ENCODE results near the gene MYRFL. TPM values are rescaled to one million over a fixed set of nuclear protein-coding genes. Genes with fewer than 3 reads are reported as not detected.
A peak's percentile ranks its signal among the peaks of the same experiment; 100 is the strongest.

Gene MYRFL
- total RNA-seq, 1 donor from 2014 or later: 0.14 TPM

- no peaks in the 10 kb centered on the region for H3K27me3 ChIP-seq (ENCODE audit: low read depth)
- no peak for TF ChIP-seq CTCF (IDR thresholded peaks at IDR 0.05; ENCODE audit: borderline replicate concordance)
- H3K36me3 ChIP-seq: no peaks in the 10 kb centered on the region
- intact Hi-C loops (cut with micrococcal nuclease): loop anchor here (10.0 kb wide), 1 partner anchor 450 kb away; no protein-coding TSS in a partner anchor
- DNase-seq: no peak
- no peaks in the 10 kb centered on the region for H3K9me3 ChIP-seq (replicated peaks)
- H3K4me3 ChIP-seq: no peak overlapping the region
- H3K4me1 ChIP-seq: peaks cover 16% of the 10 kb centered on the region
- peak overlapping the region; percentile 21 for H3K27ac ChIP-seq (replicated peaks)
These were observed 79.8 kb downstream of the MYRFL start for GRCh38 chr12:69904777-69905176.

DNA sequence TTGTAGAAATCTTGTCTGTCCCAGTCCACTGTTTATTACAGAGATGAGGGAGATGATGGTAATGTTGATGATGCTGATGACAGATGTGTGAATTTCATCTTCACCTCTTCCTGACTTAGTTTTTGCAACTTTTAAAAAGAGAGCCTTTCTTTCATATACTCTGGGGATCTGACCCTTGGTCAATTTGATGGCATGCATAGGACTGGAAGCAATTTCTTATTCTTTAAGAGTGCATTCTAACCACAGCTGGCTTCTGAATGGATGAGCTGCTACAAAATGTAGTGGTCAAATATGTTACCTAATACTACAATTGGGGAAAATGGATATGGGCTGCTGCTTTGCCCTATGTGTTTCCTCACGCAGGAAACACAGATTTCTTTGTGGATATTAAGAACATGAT is 80.8 kb downstream of the MYRFL start:
- Histone ChIP-seq H3K9me3 (replicated peaks) (no peaks in the 10 kb centered on the region), H3K4me3 (no peak overlapping the region), H3K36me3 (no peaks in the 10 kb centered on the region), H3K4me1 (peaks cover 12% of the 10 kb centered on the region), H3K27ac (replicated peaks) (no peak overlapping the region), H3K27me3 (ENCODE audit: low read depth) (no peaks in the 10 kb centered on the region)
- TF ChIP-seq CTCF (IDR thresholded peaks at IDR 0.05; ENCODE audit: borderline replicate concordance): no peak
- intact Hi-C loops (cut with micrococcal nuclease): loop anchor here (10.0 kb wide), 1 partner anchor 449 kb away; no protein-coding TSS in a partner anchor
- DNase-seq: no peak

GRCh38 chr12:69906411-69907216 is 81.6 kb downstream of the MYRFL start:
- Histone ChIP-seq H3K27me3 (ENCODE audit: low read depth) (no peaks in the 10 kb centered on the region), H3K27ac (replicated peaks) (no peak overlapping the region), H3K9me3 (replicated peaks) (no peaks in the 10 kb centered on the region), H3K36me3 (no peaks in the 10 kb centered on the region), H3K4me1 (peaks cover 7% of the 10 kb centered on the region), H3K4me3 (no peak overlapping the region)
- DNase-seq: no peak
- intact Hi-C loops (cut with micrococcal nuclease): loop anchor here (10.0 kb wide), 1 partner anchor 448 kb away; no protein-coding TSS in a partner anchor
- TF ChIP-seq CTCF (IDR thresholded peaks at IDR 0.05; ENCODE audit: borderline replicate concordance): no peak

DNA sequence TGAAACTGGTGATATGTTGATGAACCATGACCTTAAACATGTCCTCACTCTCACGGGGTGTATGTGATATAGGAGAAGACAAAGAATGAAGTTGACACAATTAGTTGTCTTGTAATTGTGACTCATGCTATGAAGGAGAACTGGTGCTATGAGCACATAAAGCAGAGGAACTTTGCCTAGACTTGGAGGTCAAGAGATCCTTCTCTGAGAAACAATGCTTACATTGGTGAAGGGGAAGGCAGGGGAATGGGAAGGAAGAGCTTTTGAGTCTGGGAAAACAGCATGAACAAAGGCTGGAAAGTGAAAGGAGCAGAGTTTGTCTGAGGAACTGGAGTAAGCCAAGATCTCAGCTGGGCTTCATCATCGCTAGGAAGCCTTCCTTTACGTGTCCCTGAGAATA is 83.2 kb downstream of the MYRFL start:
- Histone ChIP-seq H3K4me1 (peaks cover 7% of the 10 kb centered on the region), H3K27ac (replicated peaks) (peak overlapping the region; percentile 31), H3K27me3 (ENCODE audit: low read depth) (no peaks in the 10 kb centered on the region), H3K4me3 (no peak overlapping the region), H3K9me3 (replicated peaks) (no peaks in the 10 kb centered on the region), H3K36me3 (no peaks in the 10 kb centered on the region)
- TF ChIP-seq CTCF (IDR thresholded peaks at IDR 0.05; ENCODE audit: borderline replicate concordance): no peak
- DNase-seq: no peak
- intact Hi-C loops (cut with micrococcal nuclease): loop anchor here (10.0 kb wide), 1 partner anchor 447 kb away; no protein-coding TSS in a partner anchor

- H3K9me3 ChIP-seq (replicated peaks): no peaks in the 10 kb centered on the region
- intact Hi-C loops (cut with micrococcal nuclease): no loop called here
- no peak overlapping the region for H3K27ac ChIP-seq (replicated peaks)
- DNase-seq: no peak
- H3K4me1 ChIP-seq: no peaks in the 10 kb centered on the region
- H3K36me3 ChIP-seq: no peaks in the 10 kb centered on the region
- H3K27me3 ChIP-seq (ENCODE audit: low read depth): no peaks in the 10 kb centered on the region
- H3K4me3 ChIP-seq: no peak overlapping the region
- no peak for TF ChIP-seq CTCF (IDR thresholded peaks at IDR 0.05; ENCODE audit: borderline replicate concordance)
These were observed 85.7 kb downstream of the MYRFL start for GRCh38 chr12:69910694-69911093.

Data from left ventricle myocardium inferior (tissue), 1 donor.